Heart left ventricle (tissue), 16 donors: ENCODE measurements around the gene RANBP10. TPM values are rescaled to one million over a fixed set of nuclear protein-coding genes. Genes with fewer than 3 reads are reported as not detected.

Source experiments
- ATAC-seq, 4 donors: fragments of 200-7000 bp; cut with Tn5 transposase; one replicate each; pipeline ENCODE4 v1.9.1; 2020 to 2022; ENCODE audit warnings: moderate library complexity in 4 of 4, mild to moderate bottlenecking in 3 of 4, moderate number of reproducible peaks in 1 of 4
- DNase-seq, 5 donors: peaks; one replicate each; pipeline ENCODE4 v3.0.0-alpha.2; 2020
- H3K27ac ChIP-seq, 12 donors: fragments of 200-600 bp; sonication (generic) in 4 of 12; one replicate each; pipeline versions ENCODE4 v1.5.0 to v1.8.0; 2016 to 2022; ENCODE audit warnings: mild to moderate bottlenecking in 2 of 12
- H3K27me3 ChIP-seq, 9 donors: fragments of 200-600 bp; sonication (generic) in 2 of 9; one replicate each; pipeline versions ENCODE4 v1.5.1 to v1.8.0; 2016 to 2022; ENCODE audit warnings: mild to moderate bottlenecking in 3 of 9
- H3K36me3 ChIP-seq, 9 donors: fragments of 200-600 bp; sonication (generic) in 2 of 9; one replicate each; pipeline versions ENCODE4 v1.5.0 to v1.8.0; 2018 to 2022; ENCODE audit warnings: mild to moderate bottlenecking in 2 of 9
- H3K4me1 ChIP-seq, 12 donors: fragments of 200-600 bp; sonication (generic) in 4 of 12; one replicate each; pipeline versions ENCODE4 v1.5.0 to v1.8.0; 2016 to 2022; ENCODE audit warnings: mild to moderate bottlenecking in 3 of 12
- H3K4me3 ChIP-seq, 12 donors: fragments of 200-600 bp; sonication (generic) in 4 of 12; one replicate each; pipeline versions ENCODE4 v1.5.0 to v1.8.0; 2017 to 2022; ENCODE audit warnings: mild to moderate bottlenecking in 9 of 12, moderate library complexity in 4 of 12
- H3K9me3 ChIP-seq, 12 donors: fragments of 200-600 bp; sonication (generic) in 4 of 12; one replicate each; pipeline versions ENCODE4 v1.5.0 to v1.8.0; 2016 to 2022; ENCODE audit warnings: mild to moderate bottlenecking in 1 of 12
- POLR2A ChIP-seq, 2 donors: fragments of 450-650 bp; IDR thresholded peaks; one replicate each; pipeline ENCODE4 v1.6.1; 2017; ENCODE audit warnings: antibody characterized with exemption in 2 of 2, mild to moderate bottlenecking in 2 of 2, moderate library complexity in 2 of 2
- WGBS, 4 donors: extraction: QIAGEN DNeasy Blood & Tissue Kit in 2 of 4; methylation state at CpG; one replicate each; pipeline versions ENCODE4 v1.1.5 to v1.1.7; 2013 to 2018; 5-methylcytosine and 5-hydroxymethylcytosine counted together
- intact Hi-C, 10 donors: fragments of 100-400 bp; cut with DNase I; formaldehyde crosslinking; loops; one replicate each; pipeline versions ENCODE4 v1.11.1 to v1.14.2; 2022
- polyA plus RNA-seq, 2 donors: library from polyadenylated mRNA; stranded (reverse); fragments of 200-250 nt; gene quantifications; one replicate each; pipeline ENCODE4 v1.2.3, GENCODE V29; 2013
- total RNA-seq, 9 donors: library from RNA; depleted of rRNA in 2 of 9; stranded (reverse); fragments of >200 nt in 2 of 9; fragmentation: NEBNext Ultra II Directional in 3 of 9; extraction: Animal tissue kit (Norgen Biotek cat#: 25700) in 3 of 9; gene quantifications; one replicate each; pipeline versions ENCODE4 v1.1.0 to v1.2.4, GENCODE V29; 2016 to 2023
- TF ChIP-seq, protein P1 (sequence below), 12 donors: fragments of 200-600 bp; sonication (generic) in 4 of 12; IDR thresholded peaks; one replicate each; pipeline versions ENCODE4 v1.5.0 to v1.8.0; 2018 to 2022; ENCODE audit warnings: antibody characterized with exemption in 12 of 12, mild to moderate bottlenecking in 5 of 12
- donor health status: ischemic (EF 13 %, LVEDD 7.1; RV severe dilation, severe dysfunction).
- donor health status: healthy with polysubstance abuse.
- donor health status: DM: no; HTN: yes; CAD: no.
- donor health status: DM: no; HTN: no; CAD: no.
- donor health status: ischemic (EF 25% LVEDD 6.9; RV normal size, moderate dysfunction).
- donor health status: ischemic (EF 25% LVEDD 5.7; RV mildly dilated, moderate dysfunction).
- donor health status: healthy.
- donor health status: DM: yes; HTN: yes; CAD: no.
- donor health status: ischemic (EF 35%, LVEDD 5.7; RV mildly dilated, moderate dysfunction).
- donor health status: nonischemic (EF 11% LVEDD 7.7; RV severe dilation, severe dysfunction).
- donor health status: DM: yes; HTN: yes; CAD: no.
- donor health status: PGD.
- donor health status: ischemic (EF 29% LVEDD 5.4; RV normal size, mild dysfunction).
- donor health status: nonischemic (EF 23%, LVEDD 6.1; RV moderate dilation, normal function).

The RANBP10 gene
- total and polyA plus RNA-seq, 11 donors: 5.6 to 19.7 (median 11.8) TPM

DNA sequence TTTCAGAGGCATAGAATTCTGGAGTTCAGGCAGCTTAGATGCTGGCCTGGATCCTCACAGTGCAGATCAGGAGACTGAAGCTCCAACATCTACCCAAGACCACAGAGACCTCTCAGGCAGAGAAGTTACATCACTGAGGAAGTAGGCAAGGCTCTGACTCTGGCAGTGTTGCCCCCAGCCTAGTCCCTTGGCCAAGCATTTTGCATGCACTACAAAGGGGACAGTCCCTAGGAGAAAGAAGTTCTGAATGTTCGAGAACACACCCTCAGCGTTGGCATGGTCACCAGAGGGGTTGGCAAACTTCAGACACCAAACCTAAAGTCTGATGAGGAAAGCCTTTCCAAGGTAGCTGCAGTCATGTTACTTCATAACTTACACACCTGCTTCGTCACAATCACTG, 2.5 kb downstream of the RANBP10 start:
- no peak for TF ChIP-seq POLR2A (IDR thresholded peaks at IDR 0.05)
- TF ChIP-seq, protein P1, sequence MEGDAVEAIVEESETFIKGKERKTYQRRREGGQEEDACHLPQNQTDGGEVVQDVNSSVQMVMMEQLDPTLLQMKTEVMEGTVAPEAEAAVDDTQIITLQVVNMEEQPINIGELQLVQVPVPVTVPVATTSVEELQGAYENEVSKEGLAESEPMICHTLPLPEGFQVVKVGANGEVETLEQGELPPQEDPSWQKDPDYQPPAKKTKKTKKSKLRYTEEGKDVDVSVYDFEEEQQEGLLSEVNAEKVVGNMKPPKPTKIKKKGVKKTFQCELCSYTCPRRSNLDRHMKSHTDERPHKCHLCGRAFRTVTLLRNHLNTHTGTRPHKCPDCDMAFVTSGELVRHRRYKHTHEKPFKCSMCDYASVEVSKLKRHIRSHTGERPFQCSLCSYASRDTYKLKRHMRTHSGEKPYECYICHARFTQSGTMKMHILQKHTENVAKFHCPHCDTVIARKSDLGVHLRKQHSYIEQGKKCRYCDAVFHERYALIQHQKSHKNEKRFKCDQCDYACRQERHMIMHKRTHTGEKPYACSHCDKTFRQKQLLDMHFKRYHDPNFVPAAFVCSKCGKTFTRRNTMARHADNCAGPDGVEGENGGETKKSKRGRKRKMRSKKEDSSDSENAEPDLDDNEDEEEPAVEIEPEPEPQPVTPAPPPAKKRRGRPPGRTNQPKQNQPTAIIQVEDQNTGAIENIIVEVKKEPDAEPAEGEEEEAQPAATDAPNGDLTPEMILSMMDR (IDR thresholded peaks at IDR 0.05): no peak
- Histone ChIP-seq H3K9me3 (no peaks in the 10 kb centered on the region), H3K27ac (no peak overlapping the region), H3K36me3 (peaks cover 0 to 50% (median 20%) of the 10 kb centered on the region in 9 donors), H3K27me3 (no peaks in the 10 kb centered on the region), H3K4me3 (no peak overlapping the region), H3K4me1 (peaks cover 0 to 59% (median 33%) of the 10 kb centered on the region in 12 donors)
- DNase-seq (no peak), ATAC-seq (no peak)
- WGBS, 4 donors: 86 to 94% (median 93%) methylated on average over 3 of the region's 3 CpGs
- intact Hi-C loops: loop anchor here in 5 of 10 donors (5.0 to 10.0 kb wide), 6 partner anchors 77 to 431 kb away; partner anchors contain the start of genes ESRP2 (in 1 of the 5) and RIPOR1 (in 1 of the 5)

GRCh38 chr16:67801883-67802282, 4.5 kb downstream of the RANBP10 start:
- Histone ChIP-seq H3K4me3 (no peak overlapping the region), H3K27ac (no peak overlapping the region), H3K36me3 (peaks cover 0 to 57% (median 24%) of the 10 kb centered on the region in 9 donors), H3K4me1 (peaks cover 0 to 53% (median 28%) of the 10 kb centered on the region in 12 donors), H3K27me3 (no peaks in the 10 kb centered on the region), H3K9me3 (no peaks in the 10 kb centered on the region)
- intact Hi-C loops: loop anchor here in 5 of 10 donors (5.0 to 10.0 kb wide), 6 partner anchors 75 to 433 kb away; partner anchors contain the start of genes ESRP2 (in 1 of the 5) and RIPOR1 (in 1 of the 5)
- ATAC-seq (no peak), DNase-seq (no peak)
- 88 to 96% (median 93%) methylated on average over 2 of the region's 2 CpGs for WGBS, 4 donors
- TF ChIP-seq, protein P1 (IDR thresholded peaks at IDR 0.05): no peak
- TF ChIP-seq POLR2A (IDR thresholded peaks at IDR 0.05): no peak

- H3K27ac ChIP-seq: peak overlapping the region in 1 of 12 donors; percentile 75
- peaks cover 0 to 53% (median 28%) of the 10 kb centered on the region in 12 donors for H3K4me1 ChIP-seq
- H3K4me3 ChIP-seq: no peak overlapping the region
- intact Hi-C loops: loop anchor here in 5 of 10 donors (5.0 to 10.0 kb wide), 6 partner anchors 74 to 434 kb away; partner anchors contain the start of genes ESRP2 (in 1 of the 5) and RIPOR1 (in 1 of the 5)
- peak in 1 of 5 donors; percentile 4 for DNase-seq
- no peaks in the 10 kb centered on the region for H3K27me3 ChIP-seq
- H3K9me3 ChIP-seq: no peaks in the 10 kb centered on the region
- no peak for ATAC-seq
- WGBS, 4 donors: 84 to 100% (median 92%) methylated on average over 1 of the region's 1 CpG
- no peak for TF ChIP-seq POLR2A (IDR thresholded peaks at IDR 0.05)
- TF ChIP-seq, protein P1 (IDR thresholded peaks at IDR 0.05): no peak
- peaks cover 0 to 57% (median 24%) of the 10 kb centered on the region in 9 donors for H3K36me3 ChIP-seq
Observed at GRCh38 chr16:67801241-67801640, 5.1 kb downstream of the RANBP10 start.

- intact Hi-C loops: loop anchor here in 5 of 10 donors (5.0 to 10.0 kb wide), 6 partner anchors 73 to 434 kb away; partner anchors contain the start of genes ESRP2 (in 1 of the 5) and RIPOR1 (in 1 of the 5)
- H3K9me3 ChIP-seq: no peaks in the 10 kb centered on the region
- H3K36me3 ChIP-seq: peaks cover 0 to 57% (median 24%) of the 10 kb centered on the region in 9 donors
- no peak overlapping the region for H3K4me3 ChIP-seq
- DNase-seq (peak; percentile 35 to 71 (median 56)), ATAC-seq (peak; percentile 79 to 96 (median 86))
- no peaks in the 10 kb centered on the region for H3K27me3 ChIP-seq
- peaks cover 0 to 50% (median 24%) of the 10 kb centered on the region in 12 donors for H3K4me1 ChIP-seq
- peak overlapping the region in 5 of 12 donors; percentile 40 to 75 (median 58) for H3K27ac ChIP-seq
- WGBS, 4 donors: 53 to 66% (median 56%) methylated on average over 7 of the region's 7 CpGs
- TF ChIP-seq POLR2A (IDR thresholded peaks at IDR 0.05): no peak
- TF ChIP-seq, protein P1 (IDR thresholded peaks at IDR 0.05): no peak
Observed at GRCh38 chr16:67800338-67800926, 5.9 kb downstream of the RANBP10 start.
